ENCODE results near the gene MAN1B1. TPM values are rescaled to one million over a fixed set of nuclear protein-coding genes. Genes with fewer than 3 reads are reported as not detected.

The MAN1B1 gene
- total RNA-seq, 1 donor from 2014 or later, result 109 TPM

DNA sequence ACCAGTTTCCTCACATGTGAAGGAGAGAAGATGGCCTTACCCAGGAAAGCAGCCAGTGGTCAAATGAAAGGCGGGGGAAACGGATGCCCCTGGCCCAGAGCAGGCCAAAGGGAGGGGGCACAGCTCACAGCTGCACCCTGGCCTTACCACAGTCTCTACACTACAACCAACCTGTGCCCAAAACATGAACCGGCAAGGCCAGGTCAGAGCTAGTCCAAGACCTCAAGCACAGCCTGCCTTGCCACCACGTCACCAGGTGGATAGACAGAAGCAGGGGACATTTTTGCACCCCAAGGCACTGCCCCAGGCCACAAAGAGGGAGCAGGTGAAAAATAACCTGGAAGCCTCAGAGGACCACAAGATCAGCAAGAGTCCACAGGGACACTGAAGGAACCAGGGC lies 56.7 kb downstream of the MAN1B1 start:
- H3K27me3 Mint-ChIP-seq (ENCODE audit: unreplicated experiment), result peaks cover 22% of the 10 kb centered on the region
- no peak for DNase-seq (ENCODE audit: extremely low spot score, unreplicated experiment)
- no peak overlapping the region for H3K4me3 Mint-ChIP-seq (ENCODE audit: unreplicated experiment)
- H3K9me3 Mint-ChIP-seq (ENCODE audit: unreplicated experiment), result no peaks in the 10 kb centered on the region
- no peaks in the 10 kb centered on the region for H3K4me1 Mint-ChIP-seq (ENCODE audit: unreplicated experiment)
- TF ChIP-seq, protein P1, sequence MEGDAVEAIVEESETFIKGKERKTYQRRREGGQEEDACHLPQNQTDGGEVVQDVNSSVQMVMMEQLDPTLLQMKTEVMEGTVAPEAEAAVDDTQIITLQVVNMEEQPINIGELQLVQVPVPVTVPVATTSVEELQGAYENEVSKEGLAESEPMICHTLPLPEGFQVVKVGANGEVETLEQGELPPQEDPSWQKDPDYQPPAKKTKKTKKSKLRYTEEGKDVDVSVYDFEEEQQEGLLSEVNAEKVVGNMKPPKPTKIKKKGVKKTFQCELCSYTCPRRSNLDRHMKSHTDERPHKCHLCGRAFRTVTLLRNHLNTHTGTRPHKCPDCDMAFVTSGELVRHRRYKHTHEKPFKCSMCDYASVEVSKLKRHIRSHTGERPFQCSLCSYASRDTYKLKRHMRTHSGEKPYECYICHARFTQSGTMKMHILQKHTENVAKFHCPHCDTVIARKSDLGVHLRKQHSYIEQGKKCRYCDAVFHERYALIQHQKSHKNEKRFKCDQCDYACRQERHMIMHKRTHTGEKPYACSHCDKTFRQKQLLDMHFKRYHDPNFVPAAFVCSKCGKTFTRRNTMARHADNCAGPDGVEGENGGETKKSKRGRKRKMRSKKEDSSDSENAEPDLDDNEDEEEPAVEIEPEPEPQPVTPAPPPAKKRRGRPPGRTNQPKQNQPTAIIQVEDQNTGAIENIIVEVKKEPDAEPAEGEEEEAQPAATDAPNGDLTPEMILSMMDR (IDR thresholded peaks at IDR 0.05), result no peak
- H3K36me3 Mint-ChIP-seq (ENCODE audit: unreplicated experiment), result no peaks in the 10 kb centered on the region
- H3K27ac Mint-ChIP-seq (ENCODE audit: unreplicated experiment), result no peak overlapping the region

DNA sequence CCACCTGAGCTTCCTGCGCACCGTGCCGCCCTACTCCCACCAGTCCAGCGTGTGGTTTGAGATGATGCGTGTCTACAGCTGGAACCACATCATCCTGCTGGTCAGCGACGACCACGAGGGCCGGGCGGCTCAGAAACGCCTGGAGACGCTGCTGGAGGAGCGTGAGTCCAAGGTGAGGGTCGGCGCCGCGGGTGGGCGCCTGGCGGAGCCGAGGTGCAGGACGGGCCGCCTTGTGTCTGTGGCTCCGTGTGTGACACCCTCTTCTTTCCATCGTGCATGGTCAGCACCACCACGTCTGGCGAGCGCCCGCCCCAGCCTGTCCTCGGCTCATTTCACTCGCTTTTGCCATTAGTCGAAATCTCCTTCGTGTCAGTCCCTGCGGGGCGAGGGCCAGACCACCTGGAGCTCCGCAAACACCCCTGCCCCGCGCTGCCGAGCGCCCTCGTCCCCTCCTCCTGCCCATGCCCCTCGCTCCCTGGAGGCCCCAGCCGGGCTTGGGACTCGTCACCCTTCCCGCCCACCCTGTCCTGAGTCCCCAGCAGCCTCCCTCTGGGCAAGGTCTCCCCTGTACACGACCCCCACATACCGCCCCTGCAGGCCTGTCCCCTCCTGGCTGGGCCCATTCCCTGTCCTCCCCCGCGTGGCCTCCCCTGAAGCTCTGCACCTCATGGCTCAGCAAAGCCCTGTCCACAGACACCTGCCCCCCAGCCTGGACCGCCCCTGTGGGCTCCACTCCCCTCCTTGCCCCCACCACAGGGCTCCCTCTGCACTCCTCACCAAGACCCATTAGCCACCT lies 59.1 kb downstream of the MAN1B1 start:
- DNase-seq (ENCODE audit: extremely low spot score, unreplicated experiment), result no peak
- peaks cover 7% of the 10 kb centered on the region for H3K27me3 Mint-ChIP-seq (ENCODE audit: unreplicated experiment)
- TF ChIP-seq, protein P1 (IDR thresholded peaks at IDR 0.05), result no peak

DNA sequence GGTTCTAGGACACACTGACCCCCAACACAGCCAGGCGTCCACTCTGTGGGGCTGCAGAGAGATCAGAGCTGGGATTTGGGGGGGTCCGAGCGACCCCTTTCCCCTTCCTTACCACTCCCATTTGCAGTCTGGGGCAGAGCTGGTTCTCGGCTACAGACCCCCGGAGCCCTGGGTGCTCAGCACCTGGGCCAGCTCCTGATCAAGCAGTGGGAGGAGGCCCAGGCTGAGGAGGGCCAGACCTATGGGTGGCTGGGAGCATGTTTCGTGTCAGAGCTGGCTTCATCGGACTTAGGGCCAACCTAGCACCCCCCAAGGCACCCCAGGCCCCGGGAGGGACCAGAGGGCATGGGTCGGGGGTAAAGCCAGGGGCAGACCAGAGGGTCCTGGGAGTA lies 59.7 kb downstream of the MAN1B1 start:
- peaks cover 7% of the 10 kb centered on the region for H3K27me3 Mint-ChIP-seq (ENCODE audit: unreplicated experiment)
- no peak for DNase-seq (ENCODE audit: extremely low spot score, unreplicated experiment)
- H3K4me3 Mint-ChIP-seq (ENCODE audit: unreplicated experiment), result no peak overlapping the region
- no peaks in the 10 kb centered on the region for H3K4me1 Mint-ChIP-seq (ENCODE audit: unreplicated experiment)
- no peaks in the 10 kb centered on the region for H3K9me3 Mint-ChIP-seq (ENCODE audit: unreplicated experiment)
- H3K27ac Mint-ChIP-seq (ENCODE audit: unreplicated experiment), result no peak overlapping the region
- no peaks in the 10 kb centered on the region for H3K36me3 Mint-ChIP-seq (ENCODE audit: unreplicated experiment)
- TF ChIP-seq, protein P1 (IDR thresholded peaks at IDR 0.05), result no peak

More for the DNA sequence above, 59.1 kb downstream of the MAN1B1 start:
- Mint-ChIP-seq H3K4me1 (ENCODE audit: unreplicated experiment) (no peaks in the 10 kb centered on the region), H3K27ac (ENCODE audit: unreplicated experiment) (no peak overlapping the region), H3K36me3 (ENCODE audit: unreplicated experiment) (no peaks in the 10 kb centered on the region), H3K9me3 (ENCODE audit: unreplicated experiment) (no peaks in the 10 kb centered on the region), H3K4me3 (ENCODE audit: unreplicated experiment) (no peak overlapping the region)

DNA sequence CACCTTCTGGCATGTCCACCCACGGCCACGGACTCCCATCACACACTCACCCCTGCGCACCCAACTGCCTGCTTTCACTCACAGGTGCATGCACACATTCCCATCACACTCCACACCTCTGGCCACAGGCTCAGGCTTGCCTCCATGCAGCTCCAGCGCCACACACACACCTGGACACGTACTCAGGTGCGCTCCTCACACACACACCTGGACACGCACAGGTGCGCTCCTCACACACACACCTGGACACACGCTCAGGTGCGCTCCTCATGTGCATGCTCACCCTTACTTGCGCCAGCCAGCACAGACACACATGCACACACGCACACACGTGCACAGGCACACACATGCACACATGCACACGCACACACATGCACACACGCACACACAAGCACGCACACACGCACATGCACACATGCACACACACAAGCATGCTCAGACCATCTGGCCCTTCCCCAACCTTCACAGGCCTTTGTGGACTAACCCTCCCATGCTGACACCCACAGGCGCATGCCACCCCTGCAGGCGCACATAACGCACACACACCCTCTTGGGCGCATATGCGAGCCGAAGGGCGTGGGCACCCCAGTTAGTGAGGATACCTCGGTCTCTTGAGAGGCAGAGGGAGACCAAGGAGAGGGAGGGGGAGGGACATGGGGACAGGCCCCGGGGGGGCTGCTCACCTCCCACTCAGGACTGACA lies 60.5 kb downstream of the MAN1B1 start:
- peaks cover 3% of the 10 kb centered on the region for H3K27me3 Mint-ChIP-seq (ENCODE audit: unreplicated experiment)
- no peaks in the 10 kb centered on the region for H3K36me3 Mint-ChIP-seq (ENCODE audit: unreplicated experiment)
- H3K9me3 Mint-ChIP-seq (ENCODE audit: unreplicated experiment), result no peaks in the 10 kb centered on the region
- DNase-seq (ENCODE audit: extremely low spot score, unreplicated experiment), result no peak
- TF ChIP-seq, protein P1 (IDR thresholded peaks at IDR 0.05), result no peak
- H3K4me3 Mint-ChIP-seq (ENCODE audit: unreplicated experiment), result no peak overlapping the region
- no peak overlapping the region for H3K27ac Mint-ChIP-seq (ENCODE audit: unreplicated experiment)
- H3K4me1 Mint-ChIP-seq (ENCODE audit: unreplicated experiment), result no peaks in the 10 kb centered on the region

DNA sequence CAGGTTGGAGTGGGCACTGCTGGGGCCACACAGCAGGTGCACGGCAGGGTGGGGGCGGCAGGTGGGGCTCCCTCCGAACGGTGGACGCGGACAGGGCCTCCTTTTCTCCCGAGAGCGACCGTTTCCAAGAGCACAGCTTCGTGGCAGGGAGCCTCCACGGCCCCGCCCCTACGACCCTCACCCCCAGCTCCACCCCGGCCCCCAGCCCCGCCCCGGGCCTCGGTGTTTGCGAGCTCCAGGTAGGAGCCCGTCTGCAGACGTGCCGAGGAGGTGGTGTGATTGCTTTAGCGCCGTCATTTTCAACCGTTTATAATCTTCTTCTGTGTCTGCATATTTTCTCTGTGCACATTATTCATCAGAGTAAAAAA lies 61.0 kb downstream of the MAN1B1 start:
- TF ChIP-seq, protein P1 (IDR thresholded peaks at IDR 0.05), result no peak
- Mint-ChIP-seq H3K27ac (ENCODE audit: unreplicated experiment) (no peak overlapping the region), H3K4me3 (ENCODE audit: unreplicated experiment) (no peak overlapping the region), H3K36me3 (ENCODE audit: unreplicated experiment) (no peaks in the 10 kb centered on the region), H3K27me3 (ENCODE audit: unreplicated experiment) (no peaks in the 10 kb centered on the region), H3K4me1 (ENCODE audit: unreplicated experiment) (no peaks in the 10 kb centered on the region), H3K9me3 (ENCODE audit: unreplicated experiment) (no peaks in the 10 kb centered on the region)
- DNase-seq (ENCODE audit: extremely low spot score, unreplicated experiment), result no peak
